HCT116 (cell line): Measurements from ENCODE around the gene IST1. TPM values are rescaled to one million over a fixed set of nuclear protein-coding genes. Genes with fewer than 3 reads are reported as not detected.

Source experiments
- ATAC-seq: fragments of 200-7000 bp; cut with Tn5 transposase; 2 replicates; pipeline ENCODE4 v1.9.1; 2020; ENCODE audit warnings: mild to moderate bottlenecking, moderate library complexity
- BruUV-seq: library from RNA; stranded (reverse); fragments of 400-500 nt; replicated peaks from 2 replicates; lab custom pipeline; 2021; lab: Mats Ljungman, UMichigan
- CTCF ChIA-PET: fragments of 300-600 bp; sonication (Branson Sonifier 250); formaldehyde crosslinking; loops from one replicate; lab custom pipeline; 2021; ENCODE audit warnings: antibody characterized with exemption; lab: Charles Lee
- POLR2A ChIA-PET: fragments of 300-600, 350-600 bp; sonication (Branson Sonifier 250); formaldehyde crosslinking; loops from one replicate; lab custom pipeline; 2021; ENCODE audit warnings: antibody characterized with exemption; lab: Charles Lee
- RAD21 ChIA-PET, 2 experiments: fragments of 300-600 bp; sonication (Branson Sonifier 250); formaldehyde crosslinking; loops; one replicate each; lab custom pipeline; 2023; ENCODE audit warnings: low total read pairs in 2 of 2; ENCODE audit not compliant: uncharacterized antibody in 2 of 2, unreplicated experiment in 2 of 2, low non-redundant PET in 1 of 2; lab: Charles Lee
- DNase-seq: peaks from one replicate; pipeline ENCODE4 v3.0.0-alpha.2; 2010; ENCODE audit warnings: low read depth, low spot score
- H2AFZ ChIP-seq: fragments of 200-600 bp; shearing (Covaris generic), sonication (generic); 2 replicates; pipeline ENCODE4 v1.6.1; 2017; ENCODE audit warnings: low read depth, mixed run types, mixed read lengths, antibody characterized with exemption, low read length; ENCODE audit not compliant: poor library complexity, severe bottlenecking
- H3K27ac ChIP-seq: 2 replicates; pipeline ENCODE4 v1.5.1; 2012; ENCODE audit warnings: low read depth, low read length
- H3K27me3 ChIP-seq: fragments of 200-600 bp; sonication (generic); 2 replicates; pipeline ENCODE4 v1.6.1; 2016; ENCODE audit warnings: mixed run types, low read length, mixed read lengths; ENCODE audit not compliant: insufficient read depth
- H3K36me3 ChIP-seq, 2 experiments: fragments of 200-500 bp in 1 of 2; fragments of 200-600 bp in 1 of 2; sonication (Bioruptor generic) in 1 of 2; sonication (generic) in 1 of 2; 2 replicates each; pipeline versions ENCODE4 v1.5.1 to v1.6.1; 2014 to 2016; ENCODE audit warnings: low read length in 2 of 2, inconsistent platforms in 1 of 2, mixed read lengths in 1 of 2, mixed run types in 1 of 2; ENCODE audit not compliant: insufficient read depth in 2 of 2, control insufficient read depth in 1 of 2
- H3K4me1 ChIP-seq, 2 experiments: fragments of 200-600 bp in 1 of 2; sonication (generic) in 1 of 2; 2 replicates each; pipeline versions ENCODE4 v1.5.1 to v1.6.1; 2012 to 2017; ENCODE audit warnings: low read length in 2 of 2, inconsistent platforms in 1 of 2, mild to moderate bottlenecking in 1 of 2, mixed read lengths in 1 of 2, mixed run types in 1 of 2, moderate library complexity in 1 of 2; ENCODE audit not compliant: insufficient read depth in 2 of 2, control insufficient read depth in 1 of 2
- H3K4me2 ChIP-seq: fragments of 200-600 bp; sonication (generic); 2 replicates; pipeline ENCODE4 v1.6.1; 2017; ENCODE audit warnings: mixed run types, low read length, mixed read lengths
- H3K4me3 ChIP-seq, 2 experiments: fragments of 200-600 bp in 1 of 2; sonication (generic) in 1 of 2; replicated peaks in 1 of 2; 2 replicates each; pipeline ENCODE4 v1.5.1; 2011 to 2016; ENCODE audit warnings: low read length in 2 of 2, control low read depth in 1 of 2, low read depth in 1 of 2, mild to moderate bottlenecking in 1 of 2, mixed read lengths in 1 of 2, mixed run types in 1 of 2
- H3K79me2 ChIP-seq: fragments of 200-600 bp; sonication (generic); 2 replicates; pipeline ENCODE4 v1.6.1; 2017; ENCODE audit warnings: mild to moderate bottlenecking, mixed run types, low read length, moderate library complexity, mixed read lengths; ENCODE audit not compliant: insufficient read depth
- H3K9ac ChIP-seq: fragments of 200-600 bp; sonication (generic); 2 replicates; pipeline ENCODE4 v1.6.1; 2016; ENCODE audit warnings: low read length, mixed read lengths
- H3K9me2 ChIP-seq: fragments of 200-600 bp; sonication (generic), shearing (Covaris generic); 2 replicates; pipeline ENCODE4 v1.6.1; 2017; ENCODE audit warnings: mixed run types, mild to moderate bottlenecking, moderate library complexity; ENCODE audit not compliant: insufficient read depth
- H3K9me3 ChIP-seq, 2 experiments: fragments of 200-500 bp in 1 of 2; fragments of 200-600 bp in 1 of 2; sonication (Bioruptor generic) in 1 of 2; sonication (generic) in 1 of 2; 2 replicates each; pipeline ENCODE4 v1.6.1; 2014 to 2017; ENCODE audit warnings: low read length in 2 of 2, mixed read lengths in 2 of 2, inconsistent platforms in 1 of 2, low read depth in 1 of 2, mild to moderate bottlenecking in 1 of 2, mixed run types in 1 of 2, moderate library complexity in 1 of 2; ENCODE audit not compliant: control insufficient read depth in 1 of 2, insufficient read depth in 1 of 2
- H4K20me1 ChIP-seq: fragments of 200-600 bp; sonication (generic), shearing (Covaris generic); 2 replicates; pipeline ENCODE4 v1.6.1; 2017; ENCODE audit warnings: mixed run types, mild to moderate bottlenecking, moderate library complexity; ENCODE audit not compliant: insufficient read depth
- CEBPB ChIP-seq: IDR thresholded peaks from 2 replicates; pipeline ENCODE4 v1.6.1; 2012; ENCODE audit warnings: low read depth
- CTCF ChIP-seq, 3 experiments: fragments of 200-600 bp in 1 of 3; sonication (generic) in 1 of 3; IDR thresholded peaks in 2 of 3; conservative IDR thresholded peaks in 1 of 3; 2 replicates each; pipeline ENCODE4 v1.5.1; 2012 to 2017; ENCODE audit warnings: low read depth in 2 of 3, low read length in 2 of 3, antibody characterized with exemption in 1 of 3, borderline replicate concordance in 1 of 3, control low read depth in 1 of 3, mild to moderate bottlenecking in 1 of 3, mixed read lengths in 1 of 3, mixed run types in 1 of 3, moderate library complexity in 1 of 3; ENCODE audit not compliant: insufficient read depth in 1 of 3
- ELF1 ChIP-seq: IDR thresholded peaks from 2 replicates; pipeline ENCODE4 v1.6.1; 2012; ENCODE audit warnings: low read depth, borderline replicate concordance
- EZH2phosphoT487 ChIP-seq: fragments of 200-600 bp; IDR thresholded peaks from 2 replicates; pipeline ENCODE4 v1.6.1; 2018; ENCODE audit warnings: antibody characterized with exemption, borderline replicate concordance
- FOSL1 ChIP-seq: IDR thresholded peaks from 2 replicates; pipeline ENCODE4 v1.6.1; 2012; ENCODE audit warnings: low read depth
- MAX ChIP-seq: IDR thresholded peaks from 2 replicates; pipeline ENCODE4 v1.6.1; 2012
- POLR2A ChIP-seq: IDR thresholded peaks from 2 replicates; pipeline ENCODE4 v1.7.0; 2011; ENCODE audit warnings: borderline replicate concordance; ENCODE audit not compliant: insufficient read depth, insufficient read length; ENCODE audit errors: extremely low read depth
- POLR2AphosphoS5 ChIP-seq: IDR thresholded peaks from 2 replicates; pipeline ENCODE4 v1.6.1; 2011; ENCODE audit warnings: mild to moderate bottlenecking, low read depth, low read length, moderate library complexity
- RAD21 ChIP-seq: IDR thresholded peaks from 2 replicates; pipeline ENCODE4 v1.6.1; 2012; ENCODE audit warnings: low read depth, mild to moderate bottlenecking
- SP1 ChIP-seq: IDR thresholded peaks from 2 replicates; pipeline ENCODE4 v1.6.1; 2012; ENCODE audit warnings: low read depth
- TCF7L2 ChIP-seq: IDR thresholded peaks from 2 replicates; pipeline ENCODE4 v1.7.0; 2011; ENCODE audit warnings: borderline replicate concordance, inconsistent platforms; ENCODE audit not compliant: insufficient read depth, insufficient read length; ENCODE audit errors: extremely low read depth
- ZBTB33 ChIP-seq: IDR thresholded peaks from 2 replicates; pipeline ENCODE4 v1.6.1; 2011; ENCODE audit warnings: mild to moderate bottlenecking, low read length, moderate library complexity; ENCODE audit not compliant: insufficient replicate concordance; ENCODE audit errors: extremely low read depth
- ZFX ChIP-seq: fragments of 450-650 bp; IDR thresholded peaks from 2 replicates; pipeline ENCODE4 v1.6.1; 2017
- ZNF274 ChIP-seq: fragments of 200-500 bp; sonication (Bioruptor generic); IDR thresholded peaks from 2 replicates; pipeline ENCODE4 v1.6.1; 2014; ENCODE audit warnings: mild to moderate bottlenecking, low read depth, low read length, inconsistent platforms
- intact Hi-C: fragments of 100-400 bp; cut with micrococcal nuclease; formaldehyde crosslinking; loops from 2 replicates; pipeline ENCODE4 v1.10.0; 2022
- total RNA-seq: library from RNA; stranded (reverse); gene quantifications from one replicate; pipeline ENCODE4 v1.2.1, GENCODE V29; 2021; ENCODE audit not compliant: unreplicated experiment

Gene IST1
- total RNA-seq, 1 experiment from 2014 or later = 191 TPM

- ChIA-PET RAD21 (no interaction called here), POLR2A (no interaction called here)
- no peak for ATAC-seq
- Histone ChIP-seq H3K9me2 (no peaks in the 10 kb centered on the region), H3K4me2 (no peak overlapping the region)
- TF ChIP-seq ELF1 (no peak), TCF7L2 (no peak), ZNF274 (no peak)
- TF ChIP-seq, all 23 proteins: peak for 0
- H3K36me3 ChIP-seq = peaks cover 19 to 28% of the 10 kb centered on the region in 2 experiments
- no peak for DNase-seq
- H3K9ac ChIP-seq = no peak overlapping the region
- no TSS peak for BruUV-seq
- no peak overlapping the region for H3K27ac ChIP-seq
- intact Hi-C loops = no loop called here
- no peaks in the 10 kb centered on the region for H3K27me3 ChIP-seq
- H4K20me1 ChIP-seq = peaks cover 9% of the 10 kb centered on the region; the same call in 1 of the 2 replicates
- no peaks in the 10 kb centered on the region for H3K9me3 ChIP-seq
- CTCF ChIA-PET = no interaction called here
- no peak overlapping the region for H2AFZ ChIP-seq
- H3K4me3 ChIP-seq = no peak overlapping the region
- H3K79me2 ChIP-seq = peaks cover 32% of the 10 kb centered on the region
- peaks cover 13 to 18% of the 10 kb centered on the region in 2 experiments for H3K4me1 ChIP-seq
Measured at GRCh38 chr16:71931599-71931998, 36.3 kb downstream of the IST1 start.

GRCh38 chr16:71933017-71933416 lies 37.7 kb downstream of the IST1 start:
- H2AFZ ChIP-seq = no peak overlapping the region
- TF ChIP-seq FOSL1 (no peak), POLR2AphosphoS5 (no peak), CTCF (IDR thresholded peaks at IDR 0.05 in 2 of 3, conservative IDR thresholded peaks at IDR 0.05 in 1 of 3; ENCODE audit: borderline replicate concordance in 1 of 3, insufficient read depth in 1 of 3, low read depth in 2 of 3, low read length in 2 of 3) (no peak), EZH2phosphoT487 (no peak), RAD21 (no peak), ZFX (no peak), ZBTB33 (no peak), POLR2A (no peak), SP1 (no peak), MAX (no peak), CEBPB (no peak)
- H3K4me2 ChIP-seq = no peak overlapping the region
- no peak overlapping the region for H3K27ac ChIP-seq
- no peak overlapping the region for H3K9ac ChIP-seq
- no peak for DNase-seq
- intact Hi-C loops = no loop called here
- ChIA-PET RAD21 (no interaction called here), POLR2A (no interaction called here), CTCF (no interaction called here)
- no peak for ATAC-seq
- H3K9me2 ChIP-seq = no peaks in the 10 kb centered on the region
- no peak overlapping the region for H3K4me3 ChIP-seq
- H3K9me3 ChIP-seq = no peaks in the 10 kb centered on the region
- peaks cover 9% of the 10 kb centered on the region; the same call in 1 of the 2 replicates for H4K20me1 ChIP-seq
- peaks cover 31% of the 10 kb centered on the region for H3K79me2 ChIP-seq
- no TSS peak for BruUV-seq
- H3K4me1 ChIP-seq = peaks cover 0 to 4% of the 10 kb centered on the region in 2 experiments; a peak in 1 of 4 replicates
- no peaks in the 10 kb centered on the region for H3K27me3 ChIP-seq
- H3K36me3 ChIP-seq = peaks cover 11 to 23% of the 10 kb centered on the region in 2 experiments
